Astrocyte (in vitro differentiated cells and primary cell): ENCODE data around the gene MUC5AC.

Source experiments
- CTCF ChIP-seq: IDR thresholded peaks from 2 replicates; pipeline ENCODE4 v1.5.1; 2011; ENCODE audit warnings: low read depth, mild to moderate bottlenecking, inconsistent platforms, low read length, moderate library complexity; ENCODE audit not compliant: insufficient read depth
- EZH2 ChIP-seq: IDR thresholded peaks from 2 replicates; pipeline ENCODE4 v1.6.1; 2012; ENCODE audit warnings: mild to moderate bottlenecking, low read length, inconsistent platforms; ENCODE audit not compliant: insufficient read depth

- no peak for TF ChIP-seq CTCF
- no peak for TF ChIP-seq EZH2
These were observed 47.6 kb upstream of the MUC5AC start for GRCh38 chr11:1109918-1110705.
